Left forelimb (tissue), 1 donor: ENCODE results near the gene DGKD.

Experiments used
- DNase-seq: peaks from one replicate; pipeline ENCODE4 v3.0.0-alpha.2; 2018; ENCODE audit warnings: low spot score

Gene DGKD

DNA sequence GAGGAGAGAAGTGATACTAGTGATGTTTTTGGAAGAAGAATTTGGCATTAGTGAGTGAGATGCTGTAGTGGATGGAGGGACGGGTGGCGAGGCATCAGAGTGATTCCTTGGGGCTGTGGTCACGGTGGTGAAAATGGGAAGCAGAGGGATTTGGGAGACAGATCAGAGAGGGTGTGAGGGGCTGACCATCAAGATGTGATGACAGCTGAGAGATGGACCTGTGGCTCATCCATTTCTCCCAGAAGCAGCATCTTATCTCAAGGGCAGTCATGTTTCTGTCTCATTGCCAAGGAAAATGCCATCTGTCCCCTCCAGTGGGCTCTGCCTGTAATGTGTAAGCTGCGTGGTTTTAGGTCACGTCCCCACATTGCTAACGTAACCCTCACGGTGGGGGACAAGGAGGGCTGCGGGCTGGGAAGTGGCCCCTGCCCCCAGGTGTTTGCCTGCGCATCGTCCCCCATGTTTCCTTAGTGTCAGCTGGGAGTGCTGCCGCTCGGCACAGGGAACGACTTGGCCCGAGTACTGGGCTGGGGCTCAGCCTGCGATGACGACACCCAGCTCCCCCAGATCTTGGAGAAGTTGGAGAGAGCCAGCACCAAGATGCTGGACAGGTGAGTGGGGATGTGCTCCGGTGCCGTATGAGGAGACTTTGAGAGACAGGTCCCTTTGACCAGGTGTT lies 91.0 kb downstream of the DGKD start:
- peak; percentile 42 for DNase-seq

DNA sequence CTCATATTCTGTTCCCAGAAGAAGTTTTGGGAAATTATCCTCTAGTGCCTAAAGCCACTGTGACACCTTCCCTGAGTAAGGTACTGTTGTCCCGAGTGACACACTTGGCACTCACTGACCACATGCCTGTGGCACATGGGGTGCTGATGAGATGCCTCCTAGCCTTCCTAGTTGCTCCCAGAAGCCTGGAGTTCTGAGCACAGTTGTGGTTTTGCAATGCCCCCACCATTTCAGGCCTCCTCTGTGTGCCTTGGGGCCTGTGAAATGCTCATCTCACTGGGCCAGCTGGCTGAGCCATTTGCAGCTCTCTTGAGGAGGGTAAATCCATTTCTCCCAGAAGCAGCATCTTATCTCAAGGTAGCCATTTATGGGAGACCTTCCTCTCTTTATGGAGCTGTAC lies 91.8 kb downstream of the DGKD start:
- no peak for DNase-seq

DNA sequence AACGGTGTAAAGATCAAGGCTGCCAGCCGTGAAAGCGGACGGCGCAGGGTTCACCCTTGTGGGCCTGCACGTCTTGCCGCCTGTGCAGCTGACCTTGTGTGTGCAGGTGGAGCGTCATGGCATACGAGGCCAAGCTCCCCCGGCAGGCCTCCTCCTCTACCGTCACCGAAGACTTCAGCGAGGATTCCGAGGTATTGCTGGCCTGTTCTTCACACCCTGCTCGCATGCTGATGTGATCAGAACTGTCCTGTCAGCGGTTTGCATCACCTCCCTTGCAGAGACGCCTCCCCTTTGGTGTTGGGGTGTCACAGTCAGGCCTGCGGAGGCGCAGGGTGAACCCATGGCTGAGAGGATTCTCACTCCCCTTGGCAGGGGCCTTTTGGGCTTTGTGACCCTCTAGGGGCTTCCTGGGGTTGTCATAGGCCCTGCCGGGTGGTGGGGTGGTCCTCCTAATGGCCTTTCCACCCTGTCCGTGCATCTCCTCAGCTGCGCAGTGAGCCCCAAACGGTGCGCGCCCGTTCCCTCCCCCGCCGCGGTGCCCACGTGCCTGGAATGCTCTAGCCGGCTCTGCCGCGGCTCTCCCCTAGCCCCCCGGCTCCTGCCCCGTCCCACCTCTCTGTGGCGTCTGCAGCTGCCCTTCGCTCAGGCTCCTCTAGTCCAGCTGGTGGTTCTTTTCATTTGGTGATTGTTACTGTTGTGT lies 92.5 kb downstream of the DGKD start:
- DNase-seq: peak; percentile 60

DNA sequence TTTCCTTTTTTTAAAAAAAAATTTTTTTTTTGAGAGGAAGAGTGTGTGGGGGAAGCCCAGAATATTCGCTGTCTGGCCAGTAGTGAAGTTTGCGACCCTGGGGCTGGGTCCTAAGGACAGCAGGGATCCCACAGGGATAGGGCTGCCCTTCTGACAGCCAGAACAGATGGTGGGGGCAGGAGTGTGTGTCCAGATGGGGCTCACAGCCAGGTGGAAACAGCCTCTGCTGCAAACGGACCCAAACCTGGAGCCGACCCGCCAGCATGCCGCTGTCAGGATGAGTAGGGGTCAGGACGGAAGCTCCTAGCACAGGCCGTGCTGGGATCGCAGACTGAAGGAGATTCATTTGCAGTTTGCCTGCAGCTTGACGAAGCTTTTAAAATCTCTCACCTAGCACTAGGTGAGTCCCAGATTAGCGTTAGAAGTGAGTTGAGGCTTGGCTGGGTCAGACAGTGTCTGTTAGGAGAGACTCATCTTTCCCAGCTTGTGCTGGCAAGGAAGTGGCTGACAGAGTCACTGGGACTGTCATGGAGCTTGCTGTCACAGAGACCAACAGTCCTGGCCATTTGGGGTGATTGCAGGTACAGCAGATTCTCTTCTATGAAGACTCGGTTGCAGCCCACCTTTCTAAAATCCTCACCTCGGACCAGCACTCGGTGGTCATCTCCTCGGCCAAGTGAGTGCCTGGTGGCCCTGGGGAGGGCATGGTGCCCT lies 93.4 kb downstream of the DGKD start:
- DNase-seq: peak; percentile 51

DNA sequence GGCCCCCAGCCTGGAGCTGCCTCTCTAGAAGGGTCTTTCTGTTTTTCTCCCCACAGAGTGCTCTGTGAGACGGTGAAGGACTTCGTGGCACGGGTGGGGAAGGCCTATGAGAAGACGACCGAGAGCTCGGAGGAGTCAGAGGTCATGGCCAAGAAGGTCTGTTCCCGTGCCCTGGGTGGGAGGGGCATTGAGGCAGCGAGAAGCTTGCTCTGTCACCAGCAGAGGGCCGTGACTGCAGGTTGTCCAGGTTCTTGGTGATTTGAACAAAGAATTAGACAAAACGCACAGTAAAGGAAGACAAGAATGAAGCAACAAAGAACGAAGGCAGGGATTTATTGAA lies 93.9 kb downstream of the DGKD start:
- peak; percentile 36 for DNase-seq

DNA sequence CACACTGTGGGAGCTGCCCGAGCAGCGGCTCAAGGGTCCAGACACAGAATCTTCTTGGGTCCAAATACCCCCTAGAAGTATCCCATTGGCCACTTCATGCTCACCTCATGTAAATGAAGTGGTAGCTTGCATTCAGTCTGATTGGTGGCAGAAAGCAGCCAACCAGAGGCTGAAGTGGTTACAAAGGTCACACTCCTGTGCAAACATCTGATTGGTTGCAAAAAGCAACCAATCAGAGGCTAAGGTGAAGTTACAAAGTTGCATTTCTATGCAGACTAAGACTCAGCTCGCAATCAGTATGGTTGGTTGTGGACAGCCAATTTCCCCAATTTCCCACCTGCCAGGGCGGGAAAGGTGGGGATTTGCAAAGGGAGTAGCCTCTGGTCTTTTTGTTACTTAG lies 94.3 kb downstream of the DGKD start:
- no peak for DNase-seq

DNA sequence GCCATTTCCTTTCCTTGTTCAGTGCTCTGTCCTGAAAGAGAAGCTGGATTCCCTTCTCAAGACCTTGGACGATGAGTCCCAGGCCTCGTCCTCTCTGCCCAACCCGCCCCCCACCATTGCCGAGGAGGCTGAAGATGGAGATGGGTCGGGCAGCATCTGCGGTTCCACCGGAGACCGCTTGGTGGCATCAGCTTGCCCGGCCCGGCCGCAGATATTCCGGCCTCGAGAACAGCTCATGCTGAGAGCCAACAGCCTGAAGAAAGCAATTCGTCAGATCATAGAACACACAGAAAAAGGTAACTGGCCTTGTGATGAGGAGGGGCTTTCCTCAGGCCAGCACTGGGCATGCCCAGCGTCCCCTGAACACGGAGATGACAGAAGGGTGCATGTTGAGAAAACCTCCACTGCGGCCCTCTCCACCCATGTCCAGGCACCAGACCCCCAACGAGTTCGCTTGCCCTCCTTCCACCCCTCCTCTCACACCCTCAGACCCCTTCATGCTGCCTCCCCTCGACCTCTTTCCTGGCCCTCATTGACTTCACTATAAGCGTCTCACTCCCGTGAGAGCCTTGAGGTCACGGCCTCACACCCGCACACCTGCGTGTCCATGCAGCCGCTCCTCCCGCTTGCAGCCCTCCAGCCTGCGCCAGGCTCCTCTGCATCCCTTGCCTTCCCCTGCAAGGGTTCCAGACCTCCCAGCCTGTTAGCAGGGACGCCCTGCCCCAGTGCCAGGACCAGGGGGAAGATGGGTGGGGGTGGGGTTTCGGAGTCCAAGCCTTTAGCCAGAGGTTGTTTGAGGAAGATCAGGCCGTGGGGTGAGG lies 95.0 kb downstream of the DGKD start:
- DNase-seq: peak; percentile 72

DNA sequence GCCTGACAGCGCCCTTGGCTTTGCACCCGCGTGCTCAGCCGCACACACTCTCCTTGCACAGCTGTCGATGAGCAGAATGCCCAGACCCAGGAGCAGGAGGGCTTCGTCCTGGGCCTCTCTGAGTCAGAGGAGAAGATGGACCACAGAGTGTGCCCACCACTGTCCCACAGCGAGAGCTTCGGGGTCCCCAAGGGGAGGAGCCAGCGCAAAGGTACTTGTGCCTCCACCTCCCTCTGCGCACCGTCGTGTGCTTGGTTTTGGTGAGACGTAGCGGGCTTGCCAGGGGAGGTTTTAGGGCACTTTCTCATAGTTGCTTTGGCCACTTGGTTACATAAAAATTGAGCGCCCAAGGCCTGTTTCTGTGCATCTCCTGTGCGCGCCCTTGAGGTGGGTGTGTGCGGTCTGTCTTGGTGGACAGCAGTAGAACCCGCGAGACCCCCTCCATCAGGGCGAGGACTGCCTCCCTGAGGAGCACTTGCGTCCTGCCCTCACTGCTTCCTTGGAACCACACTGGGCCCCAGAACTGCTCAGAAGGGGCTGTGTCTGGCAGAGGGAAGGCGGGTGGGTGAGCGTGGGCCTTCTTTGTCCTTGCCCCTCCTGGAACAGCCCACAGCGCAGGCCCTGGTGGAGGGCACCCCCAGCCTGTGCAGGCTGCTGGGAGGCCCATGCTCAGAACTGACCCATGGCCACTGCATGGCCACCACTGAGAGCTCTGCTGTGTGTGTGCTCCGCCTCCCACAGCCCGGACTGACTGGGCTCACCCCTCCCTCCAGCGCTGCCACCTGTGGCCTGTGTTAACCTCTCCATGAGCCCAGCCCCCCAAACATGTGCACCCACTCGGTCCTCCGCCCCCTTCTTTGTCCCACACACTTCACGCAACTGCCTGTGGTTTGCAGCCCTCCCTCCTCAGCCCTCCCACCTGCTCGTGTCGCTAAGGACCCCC lies 95.9 kb downstream of the DGKD start:
- DNase-seq: peak; percentile 63

DNA sequence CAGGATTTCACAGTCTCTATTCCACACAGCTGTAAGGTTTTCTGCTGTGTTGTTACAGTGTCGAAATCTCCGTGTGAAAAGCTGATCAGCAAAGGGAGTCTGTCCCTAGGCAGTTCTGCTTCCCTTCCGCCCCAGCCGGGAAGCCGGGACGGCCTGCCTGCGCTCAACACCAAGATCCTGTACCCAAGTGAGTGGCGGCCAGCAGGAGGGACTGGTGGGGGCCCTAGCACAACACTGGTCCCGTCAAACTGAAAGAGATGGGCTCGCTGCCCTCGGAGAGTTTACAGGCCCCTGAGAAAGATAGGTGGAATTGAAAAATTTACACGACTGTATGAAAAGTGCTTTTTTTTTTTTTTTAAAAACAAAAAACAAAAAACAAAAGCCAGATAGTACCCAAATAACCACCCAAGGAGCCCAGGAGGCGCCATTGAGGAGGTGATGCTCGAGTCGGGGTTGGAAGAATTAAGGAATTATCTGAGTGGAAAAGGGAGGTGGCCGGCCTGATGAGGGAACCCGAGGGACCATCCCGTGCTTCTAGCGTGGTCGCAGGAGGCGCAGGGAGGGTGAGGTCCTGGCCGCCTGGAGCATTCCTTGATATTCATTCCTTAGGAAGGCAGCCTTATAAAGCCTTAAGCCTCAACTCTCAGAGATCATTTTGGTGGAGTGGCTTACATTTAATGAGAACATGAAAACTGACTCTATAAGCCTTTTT lies 96.7 kb downstream of the DGKD start:
- DNase-seq: peak; percentile 34

DNA sequence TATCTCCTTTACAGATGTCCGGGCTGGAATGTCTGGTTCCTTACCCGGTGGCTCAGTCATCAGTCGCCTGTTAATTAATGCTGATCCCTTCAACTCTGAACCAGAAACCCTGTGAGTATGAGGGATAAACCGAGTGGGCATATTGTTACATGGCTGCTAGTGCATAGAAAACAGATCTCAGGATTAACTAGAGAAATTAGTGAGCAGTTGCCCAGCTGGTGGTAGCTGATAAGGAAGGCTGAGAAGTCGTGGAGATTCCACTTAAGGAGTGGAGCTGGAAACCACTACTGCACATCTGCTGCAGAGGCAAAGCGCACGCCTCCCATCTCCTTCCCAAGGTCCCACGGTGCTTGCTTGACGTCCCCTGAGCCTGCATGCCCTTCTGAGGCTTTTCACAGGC lies 97.7 kb downstream of the DGKD start:
- no peak for DNase-seq

DNA sequence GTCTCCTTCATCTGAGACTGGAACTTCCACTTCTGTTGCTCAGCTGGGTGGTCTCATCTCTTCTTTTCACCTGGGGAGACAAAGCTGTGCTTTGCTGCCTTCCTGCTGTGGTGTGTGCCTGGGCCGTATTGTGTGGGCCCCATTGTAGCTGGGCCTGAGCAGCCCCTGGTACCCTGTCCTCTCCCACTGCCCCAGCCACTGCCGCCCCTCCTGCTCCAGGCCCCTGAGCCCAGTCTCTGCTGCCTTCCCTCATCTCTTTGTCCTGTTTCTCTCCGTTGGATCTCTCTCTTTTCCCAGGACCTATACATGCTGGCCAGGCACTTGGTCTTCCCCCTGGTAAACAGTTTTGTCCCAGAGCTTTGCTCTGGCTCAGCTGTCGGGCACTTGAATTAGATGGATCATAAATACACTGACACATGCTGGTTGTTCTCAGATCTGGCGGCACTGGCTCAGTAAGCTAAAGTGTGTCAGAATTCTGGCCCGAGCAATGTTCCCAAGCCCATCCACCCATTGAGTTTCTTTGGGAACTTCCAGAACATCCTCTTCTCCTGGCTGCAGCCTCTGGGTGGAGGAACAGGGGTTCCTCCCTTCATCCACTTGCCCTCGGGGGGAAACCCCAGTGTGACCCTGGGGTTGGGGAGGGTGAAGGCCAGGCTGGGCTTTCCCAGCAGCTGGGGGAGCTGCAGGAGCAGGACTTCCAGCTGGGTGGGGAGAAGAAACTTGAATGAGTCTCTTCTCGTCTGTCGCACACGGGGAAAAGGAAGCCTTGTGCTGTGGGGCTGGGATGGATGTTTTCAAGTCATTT lies 99.0 kb downstream of the DGKD start:
- peak; percentile 46 for DNase-seq

DNA sequence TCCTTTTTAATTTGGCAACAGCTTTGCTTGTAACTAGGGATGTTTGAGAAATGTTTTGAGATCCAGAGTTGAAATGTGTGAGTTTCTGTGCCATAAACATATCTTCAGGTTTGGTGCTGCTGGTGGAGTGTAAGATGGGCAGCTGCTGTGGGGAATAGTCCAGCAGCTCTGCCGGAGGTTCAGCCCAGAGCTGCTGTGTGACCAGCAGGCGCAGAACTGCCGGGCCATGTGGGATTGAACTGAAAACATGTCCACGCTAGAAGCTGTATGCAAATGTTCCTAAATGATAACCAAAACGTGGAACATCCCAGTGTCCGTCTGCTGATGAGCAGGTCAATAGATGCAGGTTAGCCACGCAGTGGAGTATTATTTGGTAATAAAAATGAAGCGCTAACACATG lies 99.6 kb downstream of the DGKD start:
- DNase-seq: no peak

DNA sequence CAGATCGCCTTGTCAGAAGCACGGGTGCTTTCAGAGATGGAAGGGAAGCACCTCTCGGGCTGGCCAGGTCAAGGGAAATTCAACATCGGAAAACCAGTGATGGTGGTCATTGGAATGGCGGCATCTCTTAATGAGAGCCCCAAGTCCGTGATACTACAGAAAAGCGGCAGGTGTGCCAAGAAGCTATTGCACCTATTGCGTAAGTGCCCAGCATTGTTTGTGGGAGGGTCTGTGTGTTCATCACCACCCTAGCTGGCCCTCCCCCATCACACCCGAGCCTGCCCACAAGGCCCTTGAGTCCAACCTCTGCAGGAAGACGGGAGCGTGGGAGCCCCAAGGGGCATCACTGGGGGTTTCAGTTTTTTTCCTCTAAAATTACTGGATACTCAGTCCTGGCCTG lies 100.7 kb downstream of the DGKD start:
- no peak for DNase-seq

DNA sequence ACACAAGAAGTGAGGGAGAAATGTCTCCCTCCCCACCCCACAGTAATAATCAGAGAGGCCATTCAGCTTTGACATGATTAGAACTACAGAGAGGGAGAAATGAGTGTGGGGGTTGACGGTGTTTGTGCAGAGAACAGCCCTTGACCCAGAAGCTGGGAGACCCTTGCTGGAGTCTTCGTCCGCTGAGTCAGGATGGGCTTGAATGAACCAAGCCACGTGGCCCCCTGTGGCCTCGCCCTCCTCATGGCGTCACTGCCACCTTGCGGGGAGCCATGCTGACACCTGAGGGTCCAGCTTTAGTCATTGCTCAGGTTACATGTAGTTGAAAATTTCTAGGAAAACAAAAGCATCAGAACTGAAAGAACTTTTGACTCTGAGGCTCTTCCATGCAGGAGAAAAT lies 101.2 kb downstream of the DGKD start:
- no peak for DNase-seq

DNA sequence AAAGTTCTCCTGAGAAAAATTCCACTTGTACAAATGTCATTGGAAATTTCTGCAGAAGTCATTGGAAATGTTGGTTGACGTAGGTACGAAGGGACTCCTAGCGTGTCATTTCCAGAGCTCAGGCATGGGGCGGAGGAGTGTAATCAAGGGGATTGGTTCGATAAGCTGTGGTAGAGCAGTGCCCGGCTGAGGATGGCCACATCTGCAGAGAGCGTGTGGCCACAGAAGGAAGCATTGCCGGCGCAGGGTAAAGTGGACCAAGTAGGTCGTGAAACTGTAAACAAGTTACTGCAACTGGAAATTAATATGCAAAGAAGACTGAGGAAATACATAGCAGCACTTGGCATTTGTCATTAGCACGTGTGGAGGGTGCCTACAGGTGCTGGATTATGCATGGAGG lies 101.8 kb downstream of the DGKD start:
- DNase-seq: no peak

DNA sequence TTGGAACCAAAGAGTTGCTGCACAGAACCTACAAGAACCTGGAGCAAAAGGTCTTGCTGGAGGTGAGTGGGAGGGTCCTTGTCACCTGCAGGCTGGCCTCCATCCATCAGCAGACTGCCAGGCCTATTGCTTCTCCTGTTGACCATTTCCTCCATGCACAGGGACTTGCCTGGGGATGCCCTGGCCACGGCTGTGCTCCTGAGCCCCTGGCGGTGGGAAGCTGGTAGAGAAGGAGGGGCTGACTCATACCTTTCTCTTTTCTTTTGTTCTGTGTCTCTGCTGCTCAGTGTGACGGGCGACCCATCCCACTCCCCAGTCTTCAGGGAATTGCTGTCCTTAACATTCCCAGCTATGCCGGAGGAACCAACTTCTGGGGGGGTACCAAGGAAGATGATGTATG lies 102.6 kb downstream of the DGKD start:
- no peak for DNase-seq

DNA sequence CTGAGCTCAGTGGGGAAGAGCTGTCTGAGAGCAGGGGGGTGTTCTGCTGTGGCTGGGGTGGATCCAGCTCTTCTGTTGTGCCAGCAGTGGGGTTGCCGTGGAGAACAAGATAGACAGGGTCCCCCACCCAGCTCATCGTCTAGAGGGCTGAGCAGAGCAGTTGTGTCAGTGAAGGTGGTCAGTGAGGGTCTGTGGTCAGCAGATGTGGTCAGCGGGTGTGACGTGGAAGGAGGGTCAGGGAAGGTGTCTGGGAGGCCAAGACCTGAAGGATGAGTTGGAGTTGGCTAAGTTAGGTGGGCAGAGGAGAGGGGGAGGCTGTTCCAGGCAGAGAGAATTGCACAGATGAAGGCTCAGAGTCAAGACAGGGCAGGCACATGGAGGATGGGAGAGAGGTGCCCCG lies 103.1 kb downstream of the DGKD start:
- no peak for DNase-seq

DNA sequence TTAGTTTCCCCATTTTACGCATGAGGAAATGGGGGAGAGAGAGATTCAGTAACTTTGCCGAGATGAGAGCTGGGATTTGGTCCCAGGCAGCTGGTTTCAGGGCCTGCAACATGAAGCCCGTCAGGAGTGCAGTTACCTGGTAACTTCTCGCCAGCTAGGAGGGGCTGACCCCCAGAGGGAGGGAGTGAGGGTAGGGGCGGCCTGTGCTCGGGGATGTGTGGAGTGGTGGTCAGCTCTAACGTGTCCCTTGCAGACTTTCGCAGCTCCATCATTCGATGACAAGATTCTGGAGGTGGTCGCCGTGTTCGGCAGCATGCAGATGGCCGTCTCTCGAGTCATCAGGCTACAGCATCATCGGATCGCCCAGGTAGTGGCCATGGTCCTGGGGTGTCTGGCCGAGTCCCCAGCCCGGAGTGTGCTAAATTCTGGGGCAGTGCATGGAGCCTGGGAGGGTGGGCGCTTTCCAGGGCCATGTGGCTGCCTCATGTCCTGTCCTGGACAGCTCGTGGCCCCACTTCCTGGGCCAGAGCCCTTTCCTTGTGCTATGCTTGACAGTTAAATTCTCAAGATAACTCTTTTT lies 103.8 kb downstream of the DGKD start:
- no peak for DNase-seq

DNA sequence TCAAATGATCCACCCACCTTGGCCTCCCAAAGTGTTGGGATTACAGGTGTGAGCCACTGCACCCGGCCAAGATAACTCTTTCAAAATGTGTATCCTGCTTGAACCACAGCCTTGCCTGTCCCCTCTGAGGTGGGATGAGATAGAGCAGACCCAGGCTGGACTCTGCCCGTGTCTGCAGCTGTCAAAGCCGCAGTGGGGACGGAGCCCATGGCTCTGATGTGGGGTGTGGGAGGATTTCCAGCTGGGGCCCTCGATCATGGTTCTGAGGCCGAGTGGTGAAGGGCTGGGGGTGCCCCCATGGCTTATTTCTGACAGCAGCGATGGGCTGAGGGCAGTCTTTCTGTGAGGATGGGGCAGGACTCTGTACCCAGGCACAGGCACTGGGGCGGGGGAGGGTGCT lies 104.5 kb downstream of the DGKD start:
- no peak for DNase-seq

DNA sequence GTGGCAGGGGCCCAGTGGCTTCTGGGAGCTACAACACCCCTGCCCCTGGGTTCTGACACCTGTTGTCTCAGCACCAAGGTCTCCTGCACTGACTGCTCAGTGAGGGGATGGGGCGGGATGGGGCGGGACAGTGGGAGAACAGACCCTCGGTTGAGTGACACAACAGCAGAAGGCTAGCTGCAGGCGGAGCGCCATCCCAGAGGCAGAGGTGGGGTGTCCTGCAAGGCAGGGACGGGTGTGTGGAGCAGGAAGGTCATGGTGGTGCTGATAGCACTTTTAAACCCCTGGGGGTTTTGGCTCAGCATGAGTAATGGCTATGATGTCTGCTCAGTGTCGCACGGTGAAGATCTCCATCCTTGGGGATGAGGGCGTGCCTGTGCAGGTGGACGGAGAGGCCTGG lies 105.1 kb downstream of the DGKD start:
- no peak for DNase-seq
